Measurements from ENCODE around the gene VAT1L. TPM values are rescaled to one million over a fixed set of nuclear protein-coding genes. Genes with fewer than 3 reads are reported as not detected.

VAT1L gene
- polyA plus RNA-seq, 1 of the 3 experiments (the other 2 are of a cell fraction): 52.5 TPM

DNA sequence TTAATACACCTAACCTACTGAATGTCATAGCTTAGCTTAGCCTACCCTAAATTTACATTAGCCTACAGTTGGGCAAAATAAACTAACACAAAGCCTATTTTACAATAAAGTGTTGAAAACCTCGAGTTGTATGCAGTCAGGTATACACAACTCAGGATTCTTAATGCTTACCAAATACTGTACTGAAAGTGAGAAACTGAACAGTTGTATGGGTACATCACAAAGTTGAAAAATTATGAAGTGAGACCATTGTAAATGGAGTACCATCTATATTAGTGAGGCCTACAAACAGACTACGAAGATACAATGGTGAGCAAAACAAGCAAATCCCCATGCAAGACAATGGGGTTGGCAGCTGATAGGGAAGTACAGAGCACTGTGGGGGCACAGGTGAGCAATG is 79.7 kb downstream of the VAT1L start:
- ChIA-PET POLR2A (no interaction called here), CTCF (interaction anchor here (0.7 kb wide), 1 partner anchor 265 kb away, joined by 3 read pairs; no protein-coding TSS in a partner anchor)
- no peak overlapping the region for H3K27ac ChIP-seq (ENCODE audit: low read depth in 2 of 2, low read length in 1 of 2)
- no peaks in the 10 kb centered on the region for H3K79me2 ChIP-seq (ENCODE audit: insufficient read depth)
- H3K9me3 ChIP-seq: no peaks in the 10 kb centered on the region
- no peak overlapping the region for H2AFZ ChIP-seq (ENCODE audit: low read depth)
- H3K4me2 ChIP-seq: no peak overlapping the region
- no peaks in the 10 kb centered on the region; a peak in 1 of 4 replicates for H3K4me1 ChIP-seq (ENCODE audit: control insufficient read depth in 1 of 2, insufficient read depth in 2 of 2, low read depth in 1 of 2, low read length in 1 of 2)
- no peaks in the 10 kb centered on the region for H3K9me2 ChIP-seq
- no peaks in the 10 kb centered on the region for H3K27me3 ChIP-seq (ENCODE audit: insufficient read depth)
- H3K4me3 ChIP-seq (ENCODE audit: low read depth in 2 of 2, low read length in 1 of 2): no peak overlapping the region
- no peak overlapping the region for H3K9ac ChIP-seq
- DNase-seq: no peak
- no peaks in the 10 kb centered on the region for H3F3A ChIP-seq (replicated peaks; ENCODE audit: insufficient read depth)
- peaks cover 0 to 4% of the 10 kb centered on the region in 2 experiments for H3K36me3 ChIP-seq (replicated peaks in 1 of 2; ENCODE audit: control insufficient read depth in 1 of 2, insufficient read depth in 2 of 2, low read length in 1 of 2)
- no peaks in the 10 kb centered on the region for H4K20me1 ChIP-seq (ENCODE audit: insufficient read depth)
- no peak for TF ChIP-seq RAD21 (IDR thresholded peaks at IDR 0.05; ENCODE audit: low read length)
- 83% methylated on average over 2 of the region's 2 CpGs for WGBS (ENCODE audit: low lambda C conversion rate)

DNA sequence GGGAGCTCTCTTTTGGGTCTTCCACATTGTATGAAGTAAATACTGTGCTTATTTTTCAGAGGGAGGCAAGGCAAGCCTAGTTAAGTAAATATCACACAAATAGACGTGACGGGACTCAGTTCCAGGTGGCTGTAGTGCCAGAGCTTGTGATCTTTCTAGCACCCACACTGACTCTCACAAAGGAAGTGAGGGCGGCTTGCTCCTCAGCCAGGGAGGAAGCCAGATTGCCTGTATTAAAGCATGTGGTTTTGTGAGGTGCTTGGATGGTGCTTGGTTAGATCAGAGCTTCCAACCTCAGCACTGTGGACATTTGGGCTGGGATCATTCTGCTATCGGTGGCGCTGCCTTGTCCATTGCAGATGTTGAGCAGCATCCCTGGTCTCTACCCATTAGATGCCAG is 80.1 kb downstream of the VAT1L start:
- Histone ChIP-seq H3K36me3 (replicated peaks in 1 of 2; ENCODE audit: control insufficient read depth in 1 of 2, insufficient read depth in 2 of 2, low read length in 1 of 2) (peaks cover 0 to 3% of the 10 kb centered on the region in 2 experiments), H3F3A (replicated peaks; ENCODE audit: insufficient read depth) (no peaks in the 10 kb centered on the region), H2AFZ (ENCODE audit: low read depth) (no peak overlapping the region), H3K4me2 (no peak overlapping the region), H3K27me3 (ENCODE audit: insufficient read depth) (no peaks in the 10 kb centered on the region), H3K4me1 (ENCODE audit: control insufficient read depth in 1 of 2, insufficient read depth in 2 of 2, low read depth in 1 of 2, low read length in 1 of 2) (no peaks in the 10 kb centered on the region; a peak in 1 of 4 replicates), H3K79me2 (ENCODE audit: insufficient read depth) (no peaks in the 10 kb centered on the region), H3K9me3 (no peaks in the 10 kb centered on the region), H3K4me3 (ENCODE audit: low read depth in 2 of 2, low read length in 1 of 2) (no peak overlapping the region), H3K9ac (no peak overlapping the region), H4K20me1 (ENCODE audit: insufficient read depth) (no peaks in the 10 kb centered on the region), H3K27ac (ENCODE audit: low read depth in 2 of 2, low read length in 1 of 2) (no peak overlapping the region), H3K9me2 (no peaks in the 10 kb centered on the region)
- no peak for DNase-seq
- ChIA-PET POLR2A (no interaction called here), CTCF (no interaction called here)
- WGBS (ENCODE audit: low lambda C conversion rate): 86% methylated on average over 5 of the region's 5 CpGs
- TF ChIP-seq ELF1 (IDR thresholded peaks at IDR 0.05) (no peak), TAF1 (IDR thresholded peaks at IDR 0.05; ENCODE audit: borderline replicate concordance, low read depth, low read length) (no peak)

DNA sequence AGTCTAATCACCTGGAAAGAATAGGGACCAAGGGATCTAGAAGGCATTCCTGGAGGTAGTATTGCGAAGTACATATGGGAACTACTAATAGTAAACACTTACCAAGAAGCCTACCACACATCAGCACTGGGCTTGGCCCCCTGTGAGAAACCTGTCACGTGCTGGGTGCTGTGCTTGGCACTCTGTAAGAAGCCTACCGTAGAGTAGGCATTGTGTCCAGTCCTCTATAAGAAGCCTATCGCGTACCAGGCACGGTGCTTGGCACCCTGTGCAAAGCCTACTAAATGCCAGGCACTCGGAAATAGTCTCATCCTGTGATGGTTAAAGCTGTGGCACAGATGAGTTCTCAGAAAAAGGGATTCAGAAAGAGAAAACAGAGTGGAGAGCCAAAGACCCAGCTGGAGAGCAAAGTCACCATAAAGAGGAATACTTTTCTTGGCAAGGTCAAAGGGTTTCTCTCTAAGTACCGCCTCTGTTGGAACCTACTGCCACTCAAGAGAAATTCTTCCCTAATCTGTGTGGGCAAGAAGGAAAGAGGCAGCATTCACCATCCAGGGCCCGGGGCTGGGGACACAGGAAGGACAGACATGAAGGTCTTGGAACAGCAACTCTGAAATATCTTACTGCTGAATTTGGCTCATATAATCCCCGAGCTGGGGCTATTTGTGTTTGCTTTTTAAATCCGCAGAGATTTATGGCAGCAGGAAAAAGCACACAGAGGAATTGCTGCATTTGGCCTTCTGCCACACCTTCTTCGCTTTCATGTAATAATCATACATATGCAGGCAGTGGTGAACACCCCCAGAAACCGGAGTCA is 81.8 kb downstream of the VAT1L start:
- Histone ChIP-seq H3K27me3 (ENCODE audit: insufficient read depth) (no peaks in the 10 kb centered on the region), H3K4me2 (no peak overlapping the region), H2AFZ (ENCODE audit: low read depth) (no peak overlapping the region), H3K9me3 (no peaks in the 10 kb centered on the region), H4K20me1 (ENCODE audit: insufficient read depth) (no peaks in the 10 kb centered on the region), H3K9ac (no peak overlapping the region), H3K9me2 (no peaks in the 10 kb centered on the region), H3K27ac (ENCODE audit: low read depth in 2 of 2, low read length in 1 of 2) (no peak overlapping the region), H3K79me2 (ENCODE audit: insufficient read depth) (no peaks in the 10 kb centered on the region), H3K4me3 (ENCODE audit: low read depth in 2 of 2, low read length in 1 of 2) (no peak overlapping the region), H3K4me1 (ENCODE audit: control insufficient read depth in 1 of 2, insufficient read depth in 2 of 2, low read depth in 1 of 2, low read length in 1 of 2) (peaks cover 0 to 2% of the 10 kb centered on the region in 2 experiments; a peak in 1 of 4 replicates), H3K36me3 (replicated peaks in 1 of 2; ENCODE audit: control insufficient read depth in 1 of 2, insufficient read depth in 2 of 2, low read length in 1 of 2) (peaks cover 0 to 2% of the 10 kb centered on the region in 2 experiments), H3F3A (replicated peaks; ENCODE audit: insufficient read depth) (no peaks in the 10 kb centered on the region)
- ChIA-PET POLR2A (no interaction called here), CTCF (no interaction called here)
- 83% methylated on average over 11 of the region's 13 CpGs for WGBS (ENCODE audit: low lambda C conversion rate)
- DNase-seq: no peak
- TF ChIP-seq, protein P1, sequence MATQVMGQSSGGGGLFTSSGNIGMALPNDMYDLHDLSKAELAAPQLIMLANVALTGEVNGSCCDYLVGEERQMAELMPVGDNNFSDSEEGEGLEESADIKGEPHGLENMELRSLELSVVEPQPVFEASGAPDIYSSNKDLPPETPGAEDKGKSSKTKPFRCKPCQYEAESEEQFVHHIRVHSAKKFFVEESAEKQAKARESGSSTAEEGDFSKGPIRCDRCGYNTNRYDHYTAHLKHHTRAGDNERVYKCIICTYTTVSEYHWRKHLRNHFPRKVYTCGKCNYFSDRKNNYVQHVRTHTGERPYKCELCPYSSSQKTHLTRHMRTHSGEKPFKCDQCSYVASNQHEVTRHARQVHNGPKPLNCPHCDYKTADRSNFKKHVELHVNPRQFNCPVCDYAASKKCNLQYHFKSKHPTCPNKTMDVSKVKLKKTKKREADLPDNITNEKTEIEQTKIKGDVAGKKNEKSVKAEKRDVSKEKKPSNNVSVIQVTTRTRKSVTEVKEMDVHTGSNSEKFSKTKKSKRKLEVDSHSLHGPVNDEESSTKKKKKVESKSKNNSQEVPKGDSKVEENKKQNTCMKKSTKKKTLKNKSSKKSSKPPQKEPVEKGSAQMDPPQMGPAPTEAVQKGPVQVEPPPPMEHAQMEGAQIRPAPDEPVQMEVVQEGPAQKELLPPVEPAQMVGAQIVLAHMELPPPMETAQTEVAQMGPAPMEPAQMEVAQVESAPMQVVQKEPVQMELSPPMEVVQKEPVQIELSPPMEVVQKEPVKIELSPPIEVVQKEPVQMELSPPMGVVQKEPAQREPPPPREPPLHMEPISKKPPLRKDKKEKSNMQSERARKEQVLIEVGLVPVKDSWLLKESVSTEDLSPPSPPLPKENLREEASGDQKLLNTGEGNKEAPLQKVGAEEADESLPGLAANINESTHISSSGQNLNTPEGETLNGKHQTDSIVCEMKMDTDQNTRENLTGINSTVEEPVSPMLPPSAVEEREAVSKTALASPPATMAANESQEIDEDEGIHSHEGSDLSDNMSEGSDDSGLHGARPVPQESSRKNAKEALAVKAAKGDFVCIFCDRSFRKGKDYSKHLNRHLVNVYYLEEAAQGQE (IDR thresholded peaks at IDR 0.05; ENCODE audit: low read depth, low read length): no peak
- TF ChIP-seq POLR2AphosphoS5 (IDR thresholded peaks at IDR 0.05; ENCODE audit: low read depth, low read length): no peak
- no peak for TF ChIP-seq SMC3 (IDR thresholded peaks at IDR 0.05; ENCODE audit: low read depth, low read length)
- TF ChIP-seq FOSL2 (IDR thresholded peaks at IDR 0.05; ENCODE audit: borderline replicate concordance, low read depth): no peak
- TF ChIP-seq TEAD4 (IDR thresholded peaks at IDR 0.05; ENCODE audit: borderline replicate concordance, insufficient read depth): no peak
- TF ChIP-seq, protein P2, sequence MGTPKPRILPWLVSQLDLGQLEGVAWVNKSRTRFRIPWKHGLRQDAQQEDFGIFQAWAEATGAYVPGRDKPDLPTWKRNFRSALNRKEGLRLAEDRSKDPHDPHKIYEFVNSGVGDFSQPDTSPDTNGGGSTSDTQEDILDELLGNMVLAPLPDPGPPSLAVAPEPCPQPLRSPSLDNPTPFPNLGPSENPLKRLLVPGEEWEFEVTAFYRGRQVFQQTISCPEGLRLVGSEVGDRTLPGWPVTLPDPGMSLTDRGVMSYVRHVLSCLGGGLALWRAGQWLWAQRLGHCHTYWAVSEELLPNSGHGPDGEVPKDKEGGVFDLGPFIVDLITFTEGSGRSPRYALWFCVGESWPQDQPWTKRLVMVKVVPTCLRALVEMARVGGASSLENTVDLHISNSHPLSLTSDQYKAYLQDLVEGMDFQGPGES (IDR thresholded peaks at IDR 0.05; ENCODE audit: low read depth, low read length): no peak
- no peak for TF ChIP-seq FOXM1 (IDR thresholded peaks at IDR 0.05; ENCODE audit: low read depth)
- TF ChIP-seq, protein P3, sequence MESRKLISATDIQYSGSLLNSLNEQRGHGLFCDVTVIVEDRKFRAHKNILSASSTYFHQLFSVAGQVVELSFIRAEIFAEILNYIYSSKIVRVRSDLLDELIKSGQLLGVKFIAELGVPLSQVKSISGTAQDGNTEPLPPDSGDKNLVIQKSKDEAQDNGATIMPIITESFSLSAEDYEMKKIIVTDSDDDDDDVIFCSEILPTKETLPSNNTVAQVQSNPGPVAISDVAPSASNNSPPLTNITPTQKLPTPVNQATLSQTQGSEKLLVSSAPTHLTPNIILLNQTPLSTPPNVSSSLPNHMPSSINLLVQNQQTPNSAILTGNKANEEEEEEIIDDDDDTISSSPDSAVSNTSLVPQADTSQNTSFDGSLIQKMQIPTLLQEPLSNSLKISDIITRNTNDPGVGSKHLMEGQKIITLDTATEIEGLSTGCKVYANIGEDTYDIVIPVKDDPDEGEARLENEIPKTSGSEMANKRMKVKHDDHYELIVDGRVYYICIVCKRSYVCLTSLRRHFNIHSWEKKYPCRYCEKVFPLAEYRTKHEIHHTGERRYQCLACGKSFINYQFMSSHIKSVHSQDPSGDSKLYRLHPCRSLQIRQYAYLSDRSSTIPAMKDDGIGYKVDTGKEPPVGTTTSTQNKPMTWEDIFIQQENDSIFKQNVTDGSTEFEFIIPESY (IDR thresholded peaks at IDR 0.05; ENCODE audit: borderline replicate concordance, low read depth): no peak
